ENCODE results near the gene VAMP2.

Gene VAMP2

GRCh38 chr17:8146381-8147140, 16.2 kb downstream of the VAMP2 start:
- no peak for DNase-seq
- Histone ChIP-seq H3K4me3 (ENCODE audit: low read depth, low read length) (no peak overlapping the region), H3K36me3 (replicated peaks) (peaks cover 77% of the 10 kb centered on the region), H3K27me3 (replicated peaks) (no peaks in the 10 kb centered on the region), H3K27ac (no peak overlapping the region)
- in situ Hi-C loops (cut with HindIII; ENCODE audit: low pct_ligation_motif_present, low sequenced_read_pairs), result no loop called here
- TF ChIP-seq CTCF (IDR thresholded peaks at IDR 0.05; ENCODE audit: low read depth, low read length, missing control alignments), result no peak

GRCh38 chr17:8145811-8146210, 16.9 kb downstream of the VAMP2 start:
- no peak for DNase-seq
- TF ChIP-seq CTCF (IDR thresholded peaks at IDR 0.05; ENCODE audit: low read depth, low read length, missing control alignments), result no peak
- H3K27ac ChIP-seq, result no peak overlapping the region
- no peaks in the 10 kb centered on the region for H3K27me3 ChIP-seq (replicated peaks)
- H3K36me3 ChIP-seq (replicated peaks), result peaks cover 83% of the 10 kb centered on the region
- no peak overlapping the region for H3K4me3 ChIP-seq (ENCODE audit: low read depth, low read length)
- in situ Hi-C loops (cut with HindIII; ENCODE audit: low pct_ligation_motif_present, low sequenced_read_pairs), result no loop called here

GRCh38 chr17:8144401-8145231, 18.1 kb downstream of the VAMP2 start:
- no peaks in the 10 kb centered on the region for H3K27me3 ChIP-seq (replicated peaks)

GRCh38 chr17:8143581-8144400, 19.0 kb downstream of the VAMP2 start:
- peaks cover 78% of the 10 kb centered on the region for H3K36me3 ChIP-seq (replicated peaks)
- no peak for DNase-seq
- no peaks in the 10 kb centered on the region for H3K27me3 ChIP-seq (replicated peaks)
- H3K4me3 ChIP-seq (ENCODE audit: low read depth, low read length), result no peak overlapping the region
- no peak for TF ChIP-seq CTCF (IDR thresholded peaks at IDR 0.05; ENCODE audit: low read depth, low read length, missing control alignments)
- H3K27ac ChIP-seq, result no peak overlapping the region
- in situ Hi-C loops (cut with HindIII; ENCODE audit: low pct_ligation_motif_present, low sequenced_read_pairs), result no loop called here

More at GRCh38 chr17:8144401-8145231, 18.1 kb downstream of the VAMP2 start:
- Histone ChIP-seq H3K4me3 (ENCODE audit: low read depth, low read length) (no peak overlapping the region), H3K27ac (no peak overlapping the region), H3K36me3 (replicated peaks) (peaks cover 83% of the 10 kb centered on the region)
- TF ChIP-seq CTCF (IDR thresholded peaks at IDR 0.05; ENCODE audit: low read depth, low read length, missing control alignments), result no peak
- DNase-seq, result no peak
- in situ Hi-C loops (cut with HindIII; ENCODE audit: low pct_ligation_motif_present, low sequenced_read_pairs), result no loop called here

GRCh38 chr17:8142887-8143580, 19.7 kb downstream of the VAMP2 start:
- Histone ChIP-seq H3K27ac (no peak overlapping the region), H3K27me3 (replicated peaks) (no peaks in the 10 kb centered on the region), H3K36me3 (replicated peaks) (peaks cover 71% of the 10 kb centered on the region), H3K4me3 (ENCODE audit: low read depth, low read length) (no peak overlapping the region)
- in situ Hi-C loops (cut with HindIII; ENCODE audit: low pct_ligation_motif_present, low sequenced_read_pairs), result no loop called here
- no peak for DNase-seq
- TF ChIP-seq CTCF (IDR thresholded peaks at IDR 0.05; ENCODE audit: low read depth, low read length, missing control alignments), result no peak
